HTR-8/SVneo (cell line): Measurements from ENCODE around the gene PHLDA3.
A peak's percentile ranks its signal among the peaks of the same experiment; 100 is the strongest.
"Not testable (repeated sequence)": the region's sequence is repeated elsewhere in the genome, so short reads cannot be mapped to it uniquely, and the experiment has no call there.

Experiments
- DNase-seq: peaks from one replicate; pipeline ENCODE4 v3.0.0; 2011; ENCODE audit warnings: low spot score, mixed read lengths; ENCODE audit not compliant: insufficient read length
- FAIRE-seq: peaks from 2 replicates; lab custom pipeline; 2011; peaks lifted over from hg19 to GRCh38; lab: Jason Lieb, UNC

PHLDA3 gene

DNA sequence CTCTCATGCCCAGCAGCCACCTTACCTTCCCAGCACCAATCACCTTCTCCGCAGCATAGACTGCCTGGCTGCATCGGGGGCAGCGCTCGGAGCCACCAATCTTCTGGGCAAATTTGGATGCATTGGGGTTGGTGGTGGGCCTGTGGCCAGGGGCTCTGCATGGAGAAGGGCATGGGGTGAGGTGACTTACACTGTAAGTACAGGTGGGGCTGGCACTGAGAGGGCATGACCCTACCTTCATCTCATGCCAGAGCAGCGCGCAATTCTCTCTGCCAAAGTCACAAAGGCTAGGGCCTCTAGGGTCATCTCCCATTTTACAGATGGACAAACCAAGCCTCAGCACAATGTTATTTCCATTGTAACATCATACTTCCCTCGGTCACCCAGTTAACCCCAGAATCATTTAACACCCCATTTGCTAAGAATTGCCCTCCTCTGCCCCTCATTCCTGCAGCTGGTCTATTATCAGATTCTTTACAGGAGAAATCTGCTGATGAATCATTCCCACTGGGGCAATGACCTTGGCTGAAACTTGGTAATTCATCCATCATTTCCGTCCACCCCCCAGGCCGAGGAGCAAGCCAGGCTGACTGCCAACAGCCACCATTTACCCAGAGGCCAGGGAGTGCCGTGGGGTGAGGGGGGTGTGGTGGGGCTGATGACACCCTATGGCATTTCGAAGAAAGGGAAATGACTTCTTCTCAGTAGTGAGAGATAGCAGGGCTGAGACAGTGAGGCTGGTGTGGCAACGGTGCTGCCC is 20.0 kb upstream of the PHLDA3 start:
- FAIRE-seq, result peak; percentile 96
- DNase-seq, result peak; percentile 92

DNA sequence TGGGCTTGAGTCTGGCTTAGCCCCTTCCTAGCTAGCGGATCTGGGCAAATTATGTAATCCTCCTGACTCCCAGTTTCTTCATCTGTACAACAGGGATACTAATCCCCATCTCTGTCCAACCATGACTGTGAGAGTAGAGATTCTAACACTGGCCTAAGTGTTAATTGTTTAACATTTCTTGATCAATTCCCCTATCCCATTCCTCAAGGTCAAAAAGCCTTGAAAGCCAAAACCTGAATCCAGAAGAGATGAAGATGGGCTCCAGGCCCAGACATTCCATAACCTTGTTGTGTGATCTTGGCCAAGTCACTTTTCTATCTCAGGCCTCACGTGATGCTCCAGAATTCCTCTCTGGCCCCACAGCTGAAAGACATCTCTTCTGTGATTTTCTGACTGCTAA is 18.8 kb upstream of the PHLDA3 start:
- DNase-seq, result no peak
- FAIRE-seq, result no peak

DNA sequence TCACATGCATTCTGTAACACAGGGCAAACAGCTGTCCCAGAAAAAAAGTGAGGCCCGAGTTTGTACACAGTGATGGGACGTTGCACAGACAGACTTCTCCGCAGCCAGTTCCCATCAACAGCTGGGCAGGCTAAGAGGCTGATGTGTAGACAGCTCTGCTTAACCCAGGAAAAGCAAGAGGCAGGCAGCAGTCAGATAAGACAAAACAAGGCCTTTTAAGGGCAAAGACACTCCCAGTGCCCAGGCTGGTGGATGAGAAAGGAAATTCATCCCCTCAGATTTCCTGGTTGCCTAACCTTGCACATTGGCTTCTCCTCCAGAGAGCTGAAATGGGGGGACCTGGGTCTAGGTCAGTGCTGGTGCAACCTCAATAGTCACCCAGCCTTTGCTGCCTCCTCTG is 17.2 kb upstream of the PHLDA3 start:
- FAIRE-seq (no peak), DNase-seq (no peak)

DNA sequence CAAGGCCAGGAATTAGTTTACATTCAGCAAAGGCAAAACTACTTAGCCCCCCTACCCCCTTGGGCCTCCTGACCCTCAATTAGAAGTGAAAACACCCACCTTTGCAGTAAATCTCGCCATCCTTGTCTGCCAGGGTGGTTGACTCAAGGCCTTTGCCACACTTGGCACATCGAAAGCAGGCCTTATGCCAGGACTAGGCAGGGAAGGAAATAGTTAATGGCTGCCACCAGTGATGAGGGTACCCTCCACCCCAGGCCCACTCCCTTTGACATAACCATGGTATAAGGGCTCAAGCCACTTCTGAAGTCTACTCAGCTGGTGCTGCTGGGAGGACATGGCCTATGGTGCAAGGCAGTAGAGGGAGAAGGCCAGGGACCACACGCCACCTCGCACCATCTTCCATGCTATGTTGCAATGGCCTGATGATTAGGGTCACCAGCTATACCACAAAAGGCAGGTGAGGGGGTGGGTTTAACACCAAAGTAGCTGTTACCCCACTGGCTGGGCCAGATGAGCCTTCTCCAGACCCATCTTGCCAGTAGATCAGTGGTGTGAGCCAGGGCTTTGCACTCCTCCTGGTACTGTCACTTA is 16.3 kb upstream of the PHLDA3 start:
- DNase-seq, result no peak
- FAIRE-seq, result no peak

DNA sequence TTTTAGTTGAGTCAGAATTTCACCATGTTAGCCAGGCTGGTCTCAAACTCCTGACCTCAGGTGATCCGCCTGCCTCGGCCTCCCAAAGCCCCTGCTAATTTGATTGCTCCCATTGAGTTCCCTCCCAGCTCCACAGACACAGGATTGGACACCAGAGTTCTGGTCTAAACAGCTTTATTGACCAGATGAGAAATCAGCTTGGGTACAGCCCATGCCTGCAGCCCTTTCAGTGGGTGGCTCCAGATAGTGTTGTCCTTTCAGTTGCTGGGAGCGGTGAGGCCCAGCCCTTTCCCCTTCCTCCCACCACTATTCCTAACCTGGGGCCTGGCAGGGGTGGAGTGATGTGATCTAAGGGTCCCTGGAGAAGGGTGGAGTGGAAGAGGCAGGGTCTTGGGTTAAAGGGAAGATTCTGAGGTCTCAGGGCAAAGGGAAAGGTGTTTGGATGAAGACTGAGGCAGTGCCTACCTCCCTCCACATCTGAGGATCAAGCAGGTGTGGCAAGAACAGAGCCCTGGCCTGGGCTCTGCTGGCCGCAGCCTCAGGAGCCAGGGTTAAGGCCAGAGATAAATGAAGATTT is 14.5 kb upstream of the PHLDA3 start:
- no peak for DNase-seq
- FAIRE-seq, result no peak

DNA sequence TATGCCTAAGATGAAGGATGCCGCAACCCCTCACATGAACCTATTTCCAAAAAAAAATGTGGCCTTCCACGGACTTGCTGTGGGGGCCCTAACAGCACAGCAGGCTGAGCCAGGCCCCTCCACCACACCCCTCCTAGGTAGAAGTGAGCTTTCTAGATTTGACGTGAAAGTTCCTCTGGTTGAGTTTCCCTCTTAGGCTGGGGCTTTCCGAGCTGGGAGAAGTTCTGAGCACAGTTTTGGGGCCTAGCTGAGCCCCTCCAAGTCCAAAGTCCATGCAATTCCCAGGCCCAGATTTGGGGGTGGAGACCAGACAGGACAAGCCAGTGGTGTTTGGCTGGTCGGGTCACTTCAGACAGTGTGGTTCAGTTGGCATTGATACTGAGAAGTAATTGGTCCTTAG is 13.8 kb upstream of the PHLDA3 start:
- FAIRE-seq (no peak), DNase-seq (no peak)

DNA sequence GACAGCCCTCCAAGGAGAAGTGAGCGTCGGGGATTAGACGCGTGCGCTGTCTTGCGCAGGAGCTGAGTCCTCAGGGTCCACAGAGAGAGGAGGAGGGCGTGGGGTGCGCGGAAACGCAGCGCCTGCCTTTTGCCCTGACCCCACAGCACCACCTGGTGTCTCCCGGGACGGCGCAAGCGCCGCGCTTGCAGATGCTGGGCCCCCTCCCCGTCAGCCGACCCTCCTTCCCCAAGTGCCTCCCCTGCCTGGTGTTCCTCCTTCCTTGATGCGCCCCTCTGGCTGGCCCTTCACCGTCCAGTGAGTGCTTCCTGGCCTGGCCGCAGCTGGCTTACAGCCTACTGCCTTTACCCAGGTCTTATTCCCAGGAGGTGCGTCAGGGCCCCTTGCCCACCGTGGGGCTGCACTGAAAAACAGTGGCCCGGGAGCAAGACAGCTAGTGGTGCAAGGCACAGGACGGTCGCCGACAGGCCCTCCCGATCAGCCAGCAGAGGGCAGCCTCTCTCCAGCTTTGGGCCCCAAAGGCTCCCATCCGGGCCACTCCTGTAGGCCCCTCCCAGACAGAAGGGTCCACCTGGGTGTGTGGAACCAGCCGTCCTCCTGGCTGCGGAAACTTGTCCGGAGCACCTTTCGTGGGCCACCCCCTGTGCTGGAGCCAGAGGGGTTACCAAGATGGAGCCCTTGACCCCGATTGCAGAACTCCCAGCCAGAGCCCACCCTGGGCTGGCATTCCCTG is 12.9 kb upstream of the PHLDA3 start:
- FAIRE-seq, result peak; percentile 4

DNA sequence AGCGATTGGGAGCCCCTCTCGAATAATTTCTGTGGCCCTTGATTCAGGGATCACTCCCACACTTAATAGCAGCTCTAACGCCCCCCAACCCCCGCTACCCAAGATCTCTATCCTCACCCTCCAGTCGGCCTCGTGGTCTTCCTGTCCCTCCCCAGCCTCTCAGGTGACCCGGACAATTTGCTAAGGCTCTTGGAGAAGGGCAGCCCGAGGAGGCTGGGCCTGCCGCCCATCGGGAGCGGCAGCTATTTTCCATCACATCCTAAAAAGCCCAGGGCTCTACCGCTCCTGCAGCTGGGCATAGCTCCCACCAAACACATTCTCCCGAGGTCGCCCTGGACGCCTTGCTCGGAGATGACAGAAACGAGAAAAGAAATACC is 12.0 kb upstream of the PHLDA3 start:
- FAIRE-seq (no peak), DNase-seq (no peak)

More for the DNA sequence above, 12.9 kb upstream of the PHLDA3 start:
- DNase-seq, result peak; percentile 92

DNA sequence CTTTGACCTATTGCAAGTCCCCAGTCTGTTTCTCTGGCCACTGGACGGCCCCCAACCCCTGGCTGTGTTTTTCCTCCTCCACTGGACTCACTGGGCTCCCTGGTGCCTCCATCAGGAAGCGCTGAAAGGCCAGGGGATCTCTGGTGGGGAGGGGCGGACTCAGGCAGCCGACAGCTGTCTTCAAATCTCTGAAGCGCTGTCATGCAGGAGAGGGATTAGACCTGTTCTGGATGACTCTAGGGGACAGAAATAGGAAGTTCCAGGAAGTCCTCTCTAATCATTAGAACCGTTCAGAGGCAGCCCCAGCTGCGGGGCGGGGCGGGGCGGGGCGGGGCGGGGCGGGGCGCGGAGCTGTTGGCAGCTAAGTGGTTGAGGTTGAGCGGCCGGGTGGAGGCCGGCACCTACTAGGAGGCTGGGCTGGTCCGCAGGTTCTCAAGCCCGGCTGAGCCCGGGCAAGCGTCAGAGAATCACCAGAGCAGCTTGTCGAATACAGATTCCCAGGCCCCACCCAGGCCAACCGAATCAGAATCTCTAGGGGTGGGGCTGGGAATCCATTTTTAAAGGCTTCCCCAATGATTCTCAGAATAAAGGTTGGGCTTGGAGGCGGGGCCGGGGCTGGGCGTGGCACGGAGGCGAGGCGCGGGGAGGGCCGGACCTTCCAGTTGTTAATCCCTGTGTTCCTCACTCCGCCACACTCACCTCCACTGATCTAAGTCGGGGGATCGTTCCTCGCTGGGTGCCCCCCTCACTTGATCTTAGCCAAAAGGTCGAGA is 11.4 kb upstream of the PHLDA3 start:
- no peak for DNase-seq
- FAIRE-seq, result no peak

DNA sequence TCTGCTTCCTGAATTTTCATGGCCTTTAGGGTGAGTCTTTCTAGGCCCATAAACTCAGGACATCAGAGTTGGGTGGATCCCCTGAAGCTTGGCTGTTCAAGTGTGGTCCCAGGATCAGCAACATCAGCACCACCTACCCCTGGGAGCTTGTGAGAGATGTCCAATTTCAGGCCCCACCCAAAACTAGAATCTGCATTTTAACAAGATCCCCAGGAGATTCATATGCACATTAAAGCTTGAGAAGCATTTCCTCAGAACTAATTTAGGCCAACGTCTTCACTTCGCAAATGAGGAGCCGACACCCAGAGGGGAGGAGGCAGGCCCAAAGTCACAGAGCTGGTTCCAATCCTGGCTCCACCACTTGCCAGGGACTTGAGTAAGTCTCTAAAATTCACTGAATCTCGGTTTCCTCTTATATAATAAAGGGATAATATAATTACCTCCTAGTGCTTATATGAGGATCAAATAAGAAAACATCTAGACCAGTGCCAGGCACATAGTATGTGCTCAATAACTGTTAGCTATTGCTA is 10.3 kb upstream of the PHLDA3 start:
- FAIRE-seq (no peak), DNase-seq (no peak)

DNA sequence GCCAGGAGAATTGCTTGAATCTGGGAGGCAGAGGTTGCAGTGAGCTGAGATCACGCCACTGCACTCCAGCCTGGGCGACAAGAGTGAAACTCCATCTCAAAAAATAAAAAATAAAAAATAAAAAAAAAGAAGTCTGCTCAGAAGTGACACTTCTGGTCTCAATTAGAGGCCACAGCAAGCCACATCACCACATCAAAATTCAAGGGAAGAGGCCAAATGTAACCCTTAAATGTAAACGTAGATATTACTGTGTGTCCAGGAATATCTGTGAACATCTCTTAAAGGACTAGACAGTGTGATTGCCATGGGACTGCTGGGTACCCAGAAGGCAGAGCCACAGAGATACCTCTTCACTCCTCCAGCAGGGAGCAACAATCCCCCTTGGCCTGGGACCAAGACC is 9.7 kb upstream of the PHLDA3 start:
- not testable (repeated sequence) for FAIRE-seq

DNA sequence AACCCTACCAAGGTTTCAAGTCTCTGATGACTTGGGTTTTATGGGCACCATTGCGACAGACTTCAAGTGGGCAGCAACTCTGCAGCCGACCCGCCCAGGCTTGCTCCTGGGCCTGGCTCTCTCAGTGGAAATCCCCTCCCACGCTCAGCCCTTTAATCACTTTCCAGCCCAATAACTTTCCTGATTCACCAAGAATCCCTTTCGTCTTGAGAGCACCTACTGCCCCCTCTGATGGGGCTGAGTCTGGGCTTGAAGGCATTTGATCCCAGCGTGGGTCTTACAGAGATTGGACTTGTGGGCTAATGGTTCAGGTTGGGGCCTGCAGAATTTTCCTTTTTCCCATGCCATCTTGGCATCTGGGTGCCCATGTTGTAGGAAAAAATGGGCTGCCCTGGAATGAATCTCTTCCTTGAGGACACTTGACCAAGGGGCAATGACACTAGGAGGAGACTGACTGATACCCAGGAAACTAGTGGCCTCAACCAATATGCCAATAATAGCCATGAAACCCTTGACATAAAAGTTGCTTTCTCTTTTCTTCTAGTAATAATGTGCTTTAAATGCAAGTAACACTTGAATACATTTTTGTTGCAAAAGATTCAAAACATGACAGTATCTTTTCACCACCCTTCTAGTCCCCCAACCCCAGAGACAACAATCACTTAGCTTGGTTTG is 7.8 kb upstream of the PHLDA3 start:
- FAIRE-seq (no peak), DNase-seq (no peak)

More for the DNA sequence above, 9.7 kb upstream of the PHLDA3 start:
- DNase-seq, result not testable (repeated sequence)

DNA sequence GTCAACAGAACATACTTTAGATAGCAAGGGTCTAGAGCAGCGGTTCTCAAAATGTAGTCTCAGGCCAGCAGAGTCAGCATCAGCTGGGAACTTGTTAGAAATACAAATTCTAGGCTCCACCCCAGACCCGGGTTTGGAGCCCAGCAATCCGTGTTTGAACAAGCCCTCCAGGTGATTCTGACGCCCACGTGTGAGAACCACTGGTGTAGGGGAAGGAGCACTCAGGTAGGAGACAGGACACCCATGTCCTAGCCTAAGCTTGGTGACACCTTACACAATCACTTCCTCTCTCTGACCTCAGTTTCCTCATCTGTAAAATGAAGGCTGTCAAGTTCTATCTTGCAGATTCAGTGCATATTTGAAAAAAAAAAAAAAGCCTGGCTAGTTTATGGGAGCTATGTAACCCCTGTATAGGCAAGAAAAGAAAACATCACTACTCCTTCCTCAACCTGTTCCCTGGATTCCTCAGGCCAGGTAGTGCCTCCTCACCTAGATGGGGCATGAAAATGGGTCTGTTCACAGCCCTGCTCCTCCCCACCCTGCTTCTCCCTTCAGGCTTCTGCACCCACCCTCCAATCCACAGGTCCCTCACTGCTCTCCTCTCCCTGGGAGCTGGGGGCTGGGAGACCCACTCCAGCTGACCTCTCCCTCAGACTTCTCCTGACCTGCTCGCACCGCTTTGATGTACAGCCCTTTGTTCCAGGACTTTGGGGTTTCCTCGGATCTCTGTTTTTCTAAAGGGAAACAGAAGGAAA is 7.1 kb upstream of the PHLDA3 start:
- DNase-seq (no peak), FAIRE-seq (no peak)

DNA sequence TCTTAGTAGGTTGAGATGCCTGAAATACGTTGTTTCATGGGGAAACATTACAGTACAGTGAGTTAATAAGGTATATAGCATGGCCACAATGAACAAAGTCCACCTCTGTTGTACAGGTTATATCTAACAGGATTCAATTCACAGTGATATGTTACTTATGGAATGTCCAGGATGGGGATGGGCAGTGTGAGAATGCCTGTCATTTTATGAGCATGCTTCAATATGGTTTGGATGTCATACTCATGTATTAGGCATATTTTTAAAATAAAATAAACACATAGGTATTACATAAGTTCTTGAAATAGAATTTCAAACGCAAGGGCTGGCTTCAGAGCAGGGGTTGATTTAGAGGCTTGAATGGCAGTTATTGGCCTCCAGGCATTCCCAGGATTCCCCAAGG is 6.1 kb upstream of the PHLDA3 start:
- no peak for DNase-seq
- no peak for FAIRE-seq

DNA sequence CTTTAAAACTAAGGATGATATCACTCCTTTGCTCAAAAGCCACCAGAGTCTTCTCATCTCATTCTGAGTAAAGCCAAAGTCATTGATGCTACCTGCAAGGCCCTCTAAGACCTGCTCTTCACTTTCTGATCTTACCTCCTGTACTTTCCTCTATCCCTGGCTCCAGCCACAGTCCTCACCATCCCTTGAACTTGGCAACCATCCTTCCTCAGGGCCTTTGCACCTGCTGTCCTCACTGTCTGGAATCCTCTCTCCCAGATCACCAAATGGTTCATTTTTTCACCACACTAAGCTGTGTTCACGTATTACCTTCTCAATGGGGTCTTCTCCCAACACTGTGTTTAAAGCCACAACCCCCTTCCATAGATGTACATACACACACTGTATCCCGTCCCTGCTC is 4.3 kb upstream of the PHLDA3 start:
- FAIRE-seq (no peak), DNase-seq (no peak)

DNA sequence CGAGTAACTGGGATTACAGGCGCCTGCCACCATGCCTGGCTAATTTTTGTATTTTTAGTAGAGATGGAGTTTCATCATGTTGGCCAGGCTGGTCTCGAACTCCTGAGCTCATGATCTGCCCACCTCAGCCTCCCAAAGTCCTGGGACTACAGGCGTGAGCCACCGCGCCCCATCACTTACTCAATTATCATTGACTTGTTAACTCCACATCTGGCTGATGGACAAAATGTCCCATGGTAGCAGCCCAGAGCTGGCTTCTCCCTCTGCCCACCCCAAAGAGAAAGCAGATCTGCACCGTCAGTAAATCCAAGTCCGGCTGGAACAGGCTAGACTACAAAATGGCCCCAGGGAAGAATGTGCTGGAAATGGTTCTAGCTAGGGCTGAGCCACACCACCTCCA is 3.3 kb upstream of the PHLDA3 start:
- not testable (repeated sequence) for FAIRE-seq

DNA sequence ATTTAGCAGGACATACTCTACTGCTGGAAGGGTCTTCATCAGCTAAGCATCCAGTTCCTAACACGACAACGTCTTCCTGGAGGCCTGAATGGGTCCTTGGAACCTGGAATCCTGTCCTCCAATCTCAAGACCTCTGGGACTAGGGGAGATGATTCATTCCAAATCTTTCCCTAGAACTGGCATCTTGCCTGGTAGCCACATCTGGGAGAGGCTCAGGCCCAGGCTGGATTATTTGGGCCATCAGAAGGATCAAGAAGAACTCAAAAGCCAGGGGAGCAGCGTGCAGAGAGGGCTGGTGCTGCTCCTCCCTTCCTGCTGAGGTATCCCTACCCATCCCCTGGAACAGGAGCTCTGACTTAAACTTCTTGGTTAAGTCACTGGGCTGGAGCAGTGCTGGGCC is 2.8 kb upstream of the PHLDA3 start:
- no peak for DNase-seq
- FAIRE-seq, result no peak

More for the DNA sequence above, 3.3 kb upstream of the PHLDA3 start:
- DNase-seq, result not testable (repeated sequence)

DNA sequence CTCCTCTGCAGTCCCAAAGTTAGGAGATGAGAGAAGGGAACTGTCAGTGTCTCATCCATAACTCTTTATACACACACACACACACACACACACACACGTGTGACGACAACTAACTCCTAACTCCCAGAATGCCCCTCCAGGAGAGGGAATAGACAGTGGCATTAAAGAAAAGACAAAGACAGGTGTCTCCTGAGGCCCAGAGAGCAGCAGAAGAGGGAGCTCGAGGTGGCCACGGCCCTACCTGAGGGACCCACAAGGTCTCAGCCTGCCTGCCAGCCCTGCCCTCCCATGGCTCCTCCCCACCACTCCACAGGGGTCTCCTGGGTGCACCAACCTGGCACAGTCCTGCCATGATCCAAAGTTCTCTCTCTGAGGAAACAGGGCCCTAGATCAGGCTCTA is 1.6 kb upstream of the PHLDA3 start:
- FAIRE-seq (no peak), DNase-seq (no peak)

DNA sequence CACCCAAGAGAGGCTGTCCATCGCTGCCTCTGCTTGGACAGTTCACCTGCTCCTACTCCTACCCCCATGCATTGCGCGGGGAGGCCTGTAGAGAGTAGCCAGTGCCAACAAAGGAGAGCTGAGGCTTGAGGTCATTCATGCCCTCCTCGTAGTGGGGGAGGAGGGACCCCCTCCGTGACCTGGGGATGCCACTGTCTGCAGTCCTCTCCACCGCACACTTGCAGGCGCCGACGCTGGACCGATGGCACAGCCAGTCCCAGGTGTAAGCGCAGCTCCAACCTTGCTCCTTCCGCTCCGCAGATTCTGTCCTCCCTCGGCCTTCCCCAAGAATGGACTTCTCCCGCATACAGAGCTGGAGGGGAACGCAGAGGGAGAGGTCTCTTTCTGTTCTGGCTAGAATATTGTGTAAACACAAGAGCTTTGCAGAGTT is 672 bp upstream of the PHLDA3 start:
- peak; percentile 4 for FAIRE-seq

More for the DNA sequence above, 672 bp upstream of the PHLDA3 start:
- DNase-seq, result no peak
